Upper lobe of left lung (tissue), 4 donors: ENCODE results near the gene COL9A3.

Experiments
- CTCF ChIP-seq, 6 experiments: fragments of 450-650 bp in 4 of 6; fragments of 200-600 bp in 2 of 6; sonication (generic) in 2 of 6; IDR thresholded peaks; one replicate each; pipeline ENCODE4 v1.5.1; 2016 to 2019; ENCODE audit warnings: antibody characterized with exemption in 6 of 6
- EP300 ChIP-seq, 4 donors: sonication (generic); formaldehyde crosslinking; IDR thresholded peaks; one replicate each; pipeline ENCODE4 v1.5.1; 2017; ENCODE audit warnings: antibody characterized with exemption in 4 of 4, control low read depth in 2 of 4
- POLR2A ChIP-seq, 4 donors: fragments of 450-650 bp; IDR thresholded peaks; one replicate each; pipeline ENCODE4 v1.5.1; 2016 to 2017; ENCODE audit warnings: antibody characterized with exemption in 4 of 4, mild to moderate bottlenecking in 2 of 4
- POLR2AphosphoS5 ChIP-seq, 2 donors: sonication (generic); formaldehyde crosslinking; IDR thresholded peaks; one replicate each; pipeline ENCODE4 v1.5.1; 2017; ENCODE audit warnings: antibody characterized with exemption in 2 of 2

- TF ChIP-seq CTCF (IDR thresholded peaks at IDR 0.05) (no peak), POLR2AphosphoS5 (IDR thresholded peaks at IDR 0.05) (no peak), POLR2A (IDR thresholded peaks at IDR 0.05) (no peak), EP300 (IDR thresholded peaks at IDR 0.05) (no peak)
Observed at GRCh38 chr20:62836967-62837490, 20.2 kb downstream of the COL9A3 start.
